ENCODE results near the gene BCR. TPM values are rescaled to one million over a fixed set of nuclear protein-coding genes. Genes with fewer than 3 reads are reported as not detected.

Gene BCR
- total and polyA plus RNA-seq, 2 of the 8 experiments (the other 6 are each of a cell fraction or from before 2014, with no cell fraction given) = 66.7 to 130 TPM

DNA sequence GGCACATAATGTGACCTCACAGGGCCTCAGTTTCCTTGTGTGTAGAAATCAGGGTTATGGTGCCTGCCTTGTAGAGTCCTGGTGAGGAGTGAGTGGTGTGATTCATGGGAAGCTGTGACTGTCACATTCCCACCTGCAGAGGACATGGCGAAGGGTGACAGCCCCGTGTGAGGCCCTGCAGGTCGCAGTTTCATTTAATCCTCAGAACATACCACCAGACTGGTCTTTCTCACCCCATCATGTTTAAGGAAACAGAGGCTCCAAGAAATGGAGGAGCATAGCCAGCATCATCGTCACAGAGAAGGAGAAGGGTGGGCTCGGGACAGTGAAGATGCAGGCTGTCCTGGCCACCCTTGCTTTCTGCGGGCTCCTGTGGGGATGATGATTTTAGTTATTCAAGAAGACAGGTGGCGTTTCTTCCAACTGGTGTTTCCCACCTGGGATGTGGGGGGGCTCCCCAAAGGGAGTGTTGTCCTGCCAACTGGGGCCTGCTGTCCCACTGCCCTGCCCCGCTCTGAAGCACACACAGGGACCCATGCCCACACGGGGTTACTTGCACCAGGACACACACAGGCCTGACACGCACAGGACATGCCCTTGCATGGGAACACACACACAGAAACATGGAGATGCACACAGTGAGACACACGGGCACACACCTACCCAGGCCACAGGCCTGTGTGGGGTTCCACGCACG is 100.2 kb downstream of the BCR start:
- H2BK20ac ChIP-seq (ENCODE audit: low read length) = no peak overlapping the region
- no peak overlapping the region for H4K91ac ChIP-seq (replicated peaks; ENCODE audit: insufficient read length, low read length)
- H3K79me2 ChIP-seq (ENCODE audit: control insufficient read depth in 1 of 2, insufficient read depth in 2 of 2, low read length in 2 of 2) = no peaks in the 10 kb centered on the region; a peak in 1 of 4 replicates
- no peak overlapping the region for H3K4me3 ChIP-seq (ENCODE audit: extremely low read depth in 1 of 4, insufficient read depth in 2 of 4, low read depth in 3 of 4, low read length in 4 of 4)
- peaks cover 9 to 29% of the 10 kb centered on the region in 2 experiments for H4K20me1 ChIP-seq (replicated peaks in 1 of 2; ENCODE audit: control insufficient read depth in 1 of 2, insufficient read depth in 2 of 2, low read length in 2 of 2)
- H3K9me3 ChIP-seq (ENCODE audit: insufficient read depth in 2 of 2, low read depth in 1 of 2, low read length in 1 of 2) = no peaks in the 10 kb centered on the region
- H2AK5ac ChIP-seq (ENCODE audit: low read depth, low read length) = no peak overlapping the region
- CTCF ChIA-PET (ENCODE audit: partially characterized antibody) = interaction anchor here (0.7 to 6.2 kb wide), 9 partner anchors 10 to 127 kb away, joined by 3 to 97 read pairs (median 12); partner anchors contain the start of gene BCR
- H2BK120ac ChIP-seq (replicated peaks; ENCODE audit: low read depth, low read length) = no peak overlapping the region
- H2AFZ ChIP-seq (ENCODE audit: low read length) = no peak overlapping the region
- H2BK15ac ChIP-seq (ENCODE audit: low read length) = no peak overlapping the region
- peaks cover 0 to 8% (median 1%) of the 10 kb centered on the region in 4 experiments; a peak in 4 of 7 replicates for H3K4me1 ChIP-seq (replicated peaks in 1 of 4; ENCODE audit: control insufficient read depth in 3 of 4, insufficient read depth in 4 of 4, low read length in 3 of 4)
- no peak overlapping the region for H3K14ac ChIP-seq (ENCODE audit: insufficient read length)
- no peak overlapping the region for H3K4me2 ChIP-seq (ENCODE audit: insufficient read depth in 1 of 2, low read depth in 2 of 2, low read length in 2 of 2)
- peak overlapping the region; percentile 29 for H2BK5ac ChIP-seq (ENCODE audit: low read depth, low read length)
- no peaks in the 10 kb centered on the region for H3K79me1 ChIP-seq (ENCODE audit: low read depth, low read length)
- peak; percentile 22; the same call in 1 of the 2 replicates for TF ChIP-seq POLR2AphosphoS5 (IDR thresholded peaks at IDR 0.05; ENCODE audit: low read depth, low read length)
- TF ChIP-seq EGR1 (IDR thresholded peaks at IDR 0.05; ENCODE audit: borderline replicate concordance, low read depth, low read length) = no peak
- no peak for TF ChIP-seq KDM4A (IDR thresholded peaks at IDR 0.05; ENCODE audit: low read depth, low read length, severe bottlenecking)
- TF ChIP-seq TBP (IDR thresholded peaks at IDR 0.05; ENCODE audit: low read depth, low read length) = no peak
- TF ChIP-seq TEAD4 (IDR thresholded peaks at IDR 0.05; ENCODE audit: low read depth, low read length) = no peak
- WGBS, 2 experiments (ENCODE audit: extremely low coverage in 1 of 2, insufficient coverage in 1 of 2, insufficient read length in 1 of 2, insufficient replicate concordance in 2 of 2, low coverage in 1 of 2, low lambda C conversion rate in 2 of 2, missing lambda C conversion rate in 1 of 2) = 92% methylated on average over 13 of the region's 13 CpGs; no CpG with 5 or more reads in 1 of the 2 experiments
- H4K5ac ChIP-seq (ENCODE audit: insufficient read length, low read depth, low read length) = no peak overlapping the region
- POLR2A ChIA-PET (ENCODE audit: partially characterized antibody) = no interaction called here
- H3K23me2 ChIP-seq (ENCODE audit: low read depth, low read length) = no peaks in the 10 kb centered on the region
- no peak for DNase-seq (ENCODE audit: low read depth in 1 of 2, low spot score in 2 of 2)
- no peak overlapping the region for H3K9ac ChIP-seq (replicated peaks in 1 of 4; ENCODE audit: extremely low read depth in 1 of 4, low read depth in 3 of 4, low read length in 3 of 4)
- no peaks in the 10 kb centered on the region for H3K27me3 ChIP-seq (replicated peaks in 1 of 4; ENCODE audit: control insufficient read depth in 3 of 4, extremely low read depth in 1 of 4, insufficient read depth in 3 of 4, low read length in 3 of 4)
- H3K4ac ChIP-seq (replicated peaks; ENCODE audit: insufficient read length, low read depth, low read length) = no peak overlapping the region
- H4K8ac ChIP-seq (ENCODE audit: extremely low read depth, insufficient read depth, low read length) = no peak overlapping the region
- FAIRE-seq = no peak
- no peak overlapping the region for H2BK12ac ChIP-seq (ENCODE audit: low read depth, low read length)
- peaks cover 5 to 37% (median 9%) of the 10 kb centered on the region in 4 experiments; a peak in 7 of 8 replicates for H3K36me3 ChIP-seq (ENCODE audit: control insufficient read depth in 2 of 4, insufficient read depth in 4 of 4, low read length in 3 of 4)
- H3K23ac ChIP-seq (ENCODE audit: insufficient read length) = no peak overlapping the region
- no peak overlapping the region for H3K27ac ChIP-seq (ENCODE audit: low read depth, low read length)
- H3K56ac ChIP-seq (replicated peaks; ENCODE audit: insufficient read length, low read depth, low read length) = no peak overlapping the region
- H3K18ac ChIP-seq (ENCODE audit: extremely low read depth, low read length) = no peak overlapping the region

Data from H1 (cell line).